Pancreas (tissue), 10 donors: ENCODE results near the gene SAMSN1. TPM values are rescaled to one million over a fixed set of nuclear protein-coding genes. Genes with fewer than 3 reads are reported as not detected.

Source experiments
- ATAC-seq, 4 donors: fragments of 200-7000 bp; cut with Tn5 transposase; one replicate each; pipeline versions ENCODE4 v1.8.0 to v1.9.1; 2020; ENCODE audit warnings: mild to moderate bottlenecking in 4 of 4, moderate library complexity in 4 of 4
- DNase-seq, 6 donors: peaks; one replicate each; pipeline ENCODE4 v3.0.0-alpha.2; 2020
- FAIRE-seq: peaks from 2 replicates; lab custom pipeline; 2012; peaks lifted over from hg19 to GRCh38; lab: Jason Lieb, UNC
- H3K27ac ChIP-seq, 4 donors: fragments of 200-600 bp; sonication (generic); 1 replicate in 3 of 4; 2 replicates in 1 of 4; pipeline versions ENCODE4 v1.5.0 to v1.8.0; 2020
- H3K27me3 ChIP-seq, 4 donors: fragments of 200-600 bp; one replicate each; pipeline ENCODE4 v1.8.0; 2021
- H3K36me3 ChIP-seq, 3 donors: fragments of 200-600 bp; sonication (generic) in 1 of 3; one replicate each; pipeline versions ENCODE4 v1.5.0 to v1.8.0; 2020 to 2021
- H3K4me1 ChIP-seq, 3 donors: fragments of 200-600 bp; one replicate each; pipeline ENCODE4 v1.8.0; 2021
- H3K4me3 ChIP-seq, 4 donors: fragments of 200-600 bp; sonication (generic) in 2 of 4; one replicate each; pipeline versions ENCODE4 v1.5.0 to v1.8.0; 2020 to 2021
- H3K9me3 ChIP-seq, 4 donors: fragments of 200-600 bp; one replicate each; pipeline ENCODE4 v1.8.0; 2021
- WGBS, 2 donors: extraction: QIAGEN DNeasy Blood & Tissue Kit; methylation state at CpG; one replicate each; pipeline ENCODE4 v1.1.7; 2013; 5-methylcytosine and 5-hydroxymethylcytosine counted together
- intact Hi-C, 3 donors: fragments of 100-400 bp; cut with DNase I; formaldehyde crosslinking; loops; one replicate each; pipeline versions ENCODE4 v1.11.1 to v1.14.2; 2022
- polyA plus RNA-seq, 2 donors: library from polyadenylated mRNA; stranded (reverse); fragments of 200-250 nt; gene quantifications; one replicate each; pipeline ENCODE4 v1.2.3, GENCODE V29; 2013
- total RNA-seq, 6 donors: library from RNA; stranded (reverse); fragmentation: NEBNext Ultra II Directional in 4 of 6; extraction: Animal tissue kit (Norgen Biotek cat#: 25700) in 4 of 6; gene quantifications; one replicate each; pipeline versions ENCODE4 v1.2.1 to v1.2.4, GENCODE V29; 2021 to 2023
- TF ChIP-seq, protein P1 (sequence below), 4 donors: fragments of 200-600 bp; sonication (generic) in 3 of 4; IDR thresholded peaks; one replicate each; pipeline versions ENCODE4 v1.5.0 to v1.8.0; 2021; ENCODE audit warnings: antibody characterized with exemption in 4 of 4
- donor health status: healthy with polysubstance abuse.
- donor health status: DM: no; HTN: no; CAD: no; lungs with moderate emphysema.
- donor health status: DM: no; HTN: no; CAD: no.
- donor health status: control.
- donor health status: control.
- donor health status: Bipolar disorder and iron deficiency.
- donor health status: DM: yes; HTN: yes; CAD: no.
- donor health status: DM: no; HTN: no; CAD: no.
- donor health status: DM: no; HTN: no; CAD: no.
- donor health status: DM: yes; HTN: yes; CAD: no.

Gene SAMSN1
- total and polyA plus RNA-seq, 8 donors = 0.12 to 5.0 (median 1.1) TPM

DNA sequence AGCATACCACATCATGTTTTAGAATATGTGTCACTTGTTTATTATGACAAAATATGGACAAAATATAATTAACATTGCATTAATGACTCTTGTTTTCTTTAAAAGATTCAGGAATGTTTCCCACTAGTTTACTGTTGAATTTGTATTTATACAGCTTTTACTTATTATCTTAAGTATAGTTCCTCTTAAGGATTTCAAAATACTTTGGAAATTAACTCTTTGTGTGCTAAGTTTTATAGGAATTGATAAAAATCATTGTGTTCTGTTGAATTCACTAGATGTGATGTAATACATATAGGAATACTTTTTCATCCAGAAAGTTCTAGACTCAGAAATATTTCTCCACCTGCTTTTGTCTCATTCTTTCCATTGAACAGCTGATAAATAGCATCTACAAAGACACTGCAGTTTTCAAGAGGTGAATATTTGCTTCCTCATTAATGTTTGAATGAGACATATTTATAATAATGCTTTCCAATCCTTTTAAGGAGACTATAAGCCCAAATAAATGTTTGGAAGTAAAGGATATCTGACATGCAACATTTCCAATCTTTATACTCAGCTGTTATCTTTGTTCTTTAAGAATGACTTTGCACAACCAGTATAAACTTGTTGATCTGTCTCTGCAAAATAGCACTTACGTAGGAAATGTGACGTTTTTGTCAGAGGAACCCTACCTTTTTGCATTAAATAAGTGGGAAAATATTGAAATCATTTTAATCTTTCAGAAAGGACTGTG lies 38.4 kb upstream of the SAMSN1 start:
- TF ChIP-seq, protein P1, sequence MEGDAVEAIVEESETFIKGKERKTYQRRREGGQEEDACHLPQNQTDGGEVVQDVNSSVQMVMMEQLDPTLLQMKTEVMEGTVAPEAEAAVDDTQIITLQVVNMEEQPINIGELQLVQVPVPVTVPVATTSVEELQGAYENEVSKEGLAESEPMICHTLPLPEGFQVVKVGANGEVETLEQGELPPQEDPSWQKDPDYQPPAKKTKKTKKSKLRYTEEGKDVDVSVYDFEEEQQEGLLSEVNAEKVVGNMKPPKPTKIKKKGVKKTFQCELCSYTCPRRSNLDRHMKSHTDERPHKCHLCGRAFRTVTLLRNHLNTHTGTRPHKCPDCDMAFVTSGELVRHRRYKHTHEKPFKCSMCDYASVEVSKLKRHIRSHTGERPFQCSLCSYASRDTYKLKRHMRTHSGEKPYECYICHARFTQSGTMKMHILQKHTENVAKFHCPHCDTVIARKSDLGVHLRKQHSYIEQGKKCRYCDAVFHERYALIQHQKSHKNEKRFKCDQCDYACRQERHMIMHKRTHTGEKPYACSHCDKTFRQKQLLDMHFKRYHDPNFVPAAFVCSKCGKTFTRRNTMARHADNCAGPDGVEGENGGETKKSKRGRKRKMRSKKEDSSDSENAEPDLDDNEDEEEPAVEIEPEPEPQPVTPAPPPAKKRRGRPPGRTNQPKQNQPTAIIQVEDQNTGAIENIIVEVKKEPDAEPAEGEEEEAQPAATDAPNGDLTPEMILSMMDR (IDR thresholded peaks at IDR 0.05) = no peak
- H3K27me3 ChIP-seq = no peaks in the 10 kb centered on the region
- DNase-seq (no peak), ATAC-seq (no peak), FAIRE-seq (no peak)
- H3K27ac ChIP-seq = no peak overlapping the region
- intact Hi-C loops = no loop called here
- H3K4me1 ChIP-seq = no peaks in the 10 kb centered on the region
- H3K4me3 ChIP-seq = no peak overlapping the region
- H3K36me3 ChIP-seq = no peaks in the 10 kb centered on the region
- 34 to 44% methylated on average over 2 of the region's 2 CpGs for WGBS, 2 donors
- H3K9me3 ChIP-seq = no peaks in the 10 kb centered on the region

- no peaks in the 10 kb centered on the region for H3K9me3 ChIP-seq
- TF ChIP-seq, protein P1 (IDR thresholded peaks at IDR 0.05) = no peak
- no peaks in the 10 kb centered on the region for H3K4me1 ChIP-seq
- DNase-seq (no peak), FAIRE-seq (no peak), ATAC-seq (no peak)
- H3K27me3 ChIP-seq = no peaks in the 10 kb centered on the region
- WGBS, 2 donors = 88 to 95% methylated on average over 4 of the region's 4 CpGs
- intact Hi-C loops = no loop called here
- H3K27ac ChIP-seq = no peak overlapping the region
- H3K4me3 ChIP-seq = no peak overlapping the region
- no peaks in the 10 kb centered on the region for H3K36me3 ChIP-seq
These were observed 37.6 kb upstream of the SAMSN1 start for GRCh38 chr21:14583629-14584255.

DNA sequence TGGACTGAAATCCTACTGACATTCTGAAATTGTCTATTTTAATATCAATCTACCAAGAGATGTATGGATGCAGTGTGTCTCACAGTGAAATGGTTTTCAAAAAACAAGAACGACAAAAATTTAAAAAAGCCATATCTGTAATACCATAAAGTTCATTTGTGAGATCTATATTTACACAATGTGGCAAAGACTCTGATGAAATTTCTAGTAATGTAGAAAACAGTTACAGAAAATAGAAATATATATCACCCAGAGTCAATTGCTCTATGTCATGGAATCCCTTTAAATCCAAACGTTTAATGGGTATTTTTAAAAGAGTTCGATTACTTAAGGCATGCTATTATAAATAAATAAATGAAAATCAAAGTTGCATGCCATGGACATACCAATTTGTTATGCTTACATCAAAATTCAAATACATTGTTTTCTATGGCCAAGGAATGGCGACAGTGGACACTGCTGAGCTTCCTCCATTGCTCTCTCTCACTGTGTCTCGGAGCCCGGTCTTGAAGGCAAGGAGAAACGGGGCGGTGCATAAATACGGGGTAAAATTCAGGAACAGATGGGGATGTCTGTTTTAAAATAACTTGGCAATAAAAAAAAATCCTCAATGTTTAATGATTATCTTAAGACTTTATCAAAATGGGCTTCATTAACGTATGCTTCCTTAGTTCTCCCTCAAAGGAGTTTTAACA lies 37.0 kb upstream of the SAMSN1 start:
- Histone ChIP-seq H3K4me1 (no peaks in the 10 kb centered on the region), H3K27ac (no peak overlapping the region), H3K9me3 (no peaks in the 10 kb centered on the region), H3K4me3 (no peak overlapping the region), H3K27me3 (no peaks in the 10 kb centered on the region), H3K36me3 (no peaks in the 10 kb centered on the region)
- TF ChIP-seq, protein P1 (IDR thresholded peaks at IDR 0.05) = no peak
- no peak for FAIRE-seq
- intact Hi-C loops = no loop called here
- ATAC-seq = no peak
- WGBS, 2 donors = 78 to 80% methylated on average over 10 of the region's 10 CpGs
- DNase-seq = no peak

DNA sequence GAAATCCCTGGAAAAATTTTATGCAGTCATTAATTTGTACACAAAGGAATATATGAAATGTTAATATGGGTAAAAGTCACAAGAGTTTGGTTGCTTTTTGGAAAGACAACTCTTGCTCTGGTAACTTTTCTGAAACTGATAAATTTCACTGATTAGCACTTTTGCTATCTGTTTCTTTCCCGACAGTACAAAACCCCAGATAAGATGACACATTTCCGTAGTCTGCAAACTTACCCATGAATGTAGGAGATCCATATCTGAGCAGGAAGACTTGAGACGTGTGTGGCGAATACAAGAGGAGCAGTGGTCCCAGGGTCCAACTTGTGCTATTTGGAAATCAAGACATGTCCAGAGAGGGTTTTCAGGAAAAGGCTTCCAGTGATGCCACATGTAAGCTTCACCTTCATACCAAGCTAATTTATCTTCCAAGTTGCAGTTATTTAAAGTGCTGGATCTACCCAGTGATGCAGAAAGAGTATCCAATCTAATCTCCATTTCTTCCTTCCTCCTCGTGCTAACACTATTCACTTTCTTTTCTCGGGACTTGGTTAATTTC lies 35.9 kb upstream of the SAMSN1 start:
- Histone ChIP-seq H3K9me3 (no peaks in the 10 kb centered on the region), H3K27ac (no peak overlapping the region), H3K27me3 (no peaks in the 10 kb centered on the region), H3K4me3 (no peak overlapping the region), H3K36me3 (no peaks in the 10 kb centered on the region), H3K4me1 (no peaks in the 10 kb centered on the region)
- intact Hi-C loops = no loop called here
- ATAC-seq (no peak), FAIRE-seq (no peak), DNase-seq (no peak)
- 57 to 58% methylated on average over 6 of the region's 6 CpGs for WGBS, 2 donors
- TF ChIP-seq, protein P1 (IDR thresholded peaks at IDR 0.05) = no peak
